Dermis blood vessel endothelial cell (primary cell): ENCODE measurements around the gene IMPA2. TPM values are rescaled to one million over a fixed set of nuclear protein-coding genes. Genes with fewer than 3 reads are reported as not detected.

ENCODE experiments used
- DNase-seq: peaks from one replicate; pipeline ENCODE4 v3.0.0; 2010
- total RNA-seq: library from RNA; depleted of rRNA; stranded (reverse); fragments of >200 nt; gene quantifications from 2 replicates; pipeline ENCODE4 v1.2.3, GENCODE V29; 2014

Gene IMPA2
- total RNA-seq, 1 donor from 2014 or later: 7.5 TPM

DNA sequence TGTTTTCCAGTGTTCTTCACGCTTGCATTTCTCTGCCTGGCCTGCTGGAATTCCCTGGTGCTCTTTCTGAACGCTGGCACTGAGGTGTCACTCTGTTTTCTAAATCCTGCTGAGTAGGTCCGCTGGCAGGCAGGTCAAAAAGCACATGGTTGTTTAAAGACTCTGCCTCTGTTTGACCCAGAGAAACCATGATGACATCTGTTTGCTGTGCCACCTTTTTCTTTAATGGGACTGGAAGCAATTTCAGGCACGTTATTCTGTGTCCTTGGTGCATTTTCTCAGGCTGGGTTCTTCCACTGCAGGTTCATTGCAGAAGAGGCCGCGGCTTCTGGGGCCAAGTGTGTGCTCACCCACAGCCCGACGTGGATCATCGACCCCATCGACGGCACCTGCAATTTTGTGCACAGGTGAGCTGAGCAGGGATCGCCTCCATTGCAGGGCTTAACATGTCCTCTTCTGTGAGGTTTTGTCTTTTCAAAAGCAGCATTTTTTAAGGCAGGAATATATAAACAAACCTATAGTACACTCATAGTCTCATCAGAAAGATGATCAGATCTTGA, 28.4 kb downstream of the IMPA2 start:
- no peak for DNase-seq

DNA sequence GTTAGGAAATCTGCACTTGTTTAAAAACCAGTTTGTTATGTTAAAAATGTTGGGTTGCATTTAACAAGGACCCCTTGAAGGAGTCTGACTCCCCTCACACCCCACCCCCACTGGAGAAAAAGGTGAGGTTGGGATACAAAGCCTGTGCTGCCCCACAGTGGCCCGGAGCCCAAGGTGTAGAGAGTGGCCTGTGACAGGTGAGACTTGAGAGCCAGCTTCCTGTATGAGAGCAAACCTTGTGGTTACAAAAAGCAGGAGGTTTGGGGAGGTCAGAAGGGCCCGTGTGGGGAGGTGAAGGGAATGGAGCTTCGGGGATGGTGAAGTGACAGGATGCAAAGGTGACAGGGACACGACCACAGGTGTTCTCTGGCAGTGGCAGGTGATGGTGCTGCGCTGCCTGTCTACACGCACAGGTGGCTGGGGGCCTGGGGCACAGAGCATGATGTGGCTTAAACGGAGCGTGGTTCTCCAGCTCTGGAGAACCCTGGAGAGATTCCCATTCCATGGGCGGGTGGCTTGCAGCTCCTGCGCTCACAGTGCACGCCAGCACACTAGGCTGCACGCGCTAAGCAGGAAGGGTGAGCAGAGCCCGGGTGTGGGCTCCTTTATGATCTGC, 29.0 kb downstream of the IMPA2 start:
- no peak for DNase-seq

DNA sequence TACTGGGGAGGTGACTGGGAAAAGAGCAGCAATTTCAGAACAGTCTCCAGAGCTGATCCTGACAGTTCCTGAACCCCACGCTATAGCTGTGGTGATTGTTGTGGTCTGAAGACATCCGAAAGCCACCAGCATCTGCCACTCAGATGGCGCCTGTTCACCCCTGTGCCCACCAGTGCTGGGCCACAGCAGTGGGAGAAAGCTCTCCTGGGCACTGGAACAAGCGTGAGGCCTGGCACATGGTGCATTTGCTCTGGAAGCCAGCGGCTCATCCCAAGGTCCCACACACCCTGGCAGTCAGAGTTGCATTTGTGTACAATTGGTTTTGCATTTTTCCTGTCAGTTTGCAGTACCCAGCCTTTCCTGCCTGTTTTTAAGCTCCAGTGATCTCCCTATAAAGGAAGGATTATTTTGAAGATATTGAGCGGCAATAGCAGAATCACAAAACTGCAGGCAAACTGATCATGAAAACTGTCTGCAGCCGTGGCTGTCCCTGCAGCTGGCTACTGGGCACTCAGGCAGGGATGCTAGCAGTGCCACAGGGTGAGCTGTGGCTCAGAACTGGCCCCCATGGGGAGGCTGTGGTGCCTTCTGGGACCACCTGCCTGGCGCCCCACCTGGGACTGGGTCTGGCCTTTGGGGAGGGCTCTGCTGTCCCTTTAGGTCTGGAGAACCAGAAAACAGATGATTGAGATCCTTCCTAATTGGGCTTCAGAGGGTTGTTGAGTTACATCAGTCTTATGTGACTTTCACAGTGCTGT, 30.1 kb downstream of the IMPA2 start:
- no peak for DNase-seq

DNA sequence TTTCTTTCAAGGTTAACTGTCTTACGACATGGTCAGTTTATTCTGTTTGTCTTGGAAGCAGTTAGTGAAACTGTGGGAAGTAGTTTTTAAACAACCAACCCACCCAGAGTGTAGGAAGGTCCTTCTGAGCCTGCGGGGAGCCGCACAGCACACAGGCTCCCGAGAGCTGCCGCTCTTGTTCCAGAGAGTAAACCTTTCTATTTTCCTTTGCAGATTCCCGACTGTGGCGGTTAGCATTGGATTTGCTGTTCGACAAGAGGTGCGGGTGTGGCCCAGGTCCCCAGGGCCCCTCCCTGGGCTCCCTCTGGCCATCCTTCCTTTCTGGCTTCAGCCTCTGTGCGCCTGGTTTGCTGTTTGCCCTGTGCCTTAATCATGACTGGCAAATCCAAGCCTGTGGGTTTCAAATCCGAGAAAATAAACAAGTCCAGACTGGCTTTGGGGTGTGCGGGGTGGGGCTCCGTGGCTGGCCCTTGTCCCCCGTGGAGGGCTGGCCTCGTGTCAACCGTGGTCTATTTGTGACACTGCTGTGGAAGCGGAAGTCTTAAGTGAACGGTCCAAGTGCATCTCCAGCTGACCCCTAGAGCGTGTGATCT, 30.7 kb downstream of the IMPA2 start:
- DNase-seq: no peak

DNA sequence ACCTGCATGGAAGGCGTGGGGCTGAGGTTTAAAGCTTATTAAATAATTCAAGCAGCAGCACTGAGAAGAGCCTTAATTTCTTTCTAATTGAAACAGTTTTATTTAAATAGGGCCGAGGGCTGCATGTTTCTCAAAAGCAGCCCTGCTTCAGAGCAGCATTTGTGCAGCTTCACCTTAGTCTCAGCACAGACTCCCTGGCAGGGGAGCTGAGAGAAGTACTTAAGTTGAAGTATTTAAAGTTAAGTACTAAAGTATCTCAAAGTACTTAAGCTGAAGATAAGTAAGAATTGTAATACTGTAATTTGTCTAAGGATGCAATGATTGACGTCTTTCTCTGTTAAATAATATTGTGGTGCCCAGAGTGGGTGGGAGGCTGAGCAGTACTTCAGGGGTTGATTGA, 31.4 kb downstream of the IMPA2 start:
- DNase-seq: no peak

DNA sequence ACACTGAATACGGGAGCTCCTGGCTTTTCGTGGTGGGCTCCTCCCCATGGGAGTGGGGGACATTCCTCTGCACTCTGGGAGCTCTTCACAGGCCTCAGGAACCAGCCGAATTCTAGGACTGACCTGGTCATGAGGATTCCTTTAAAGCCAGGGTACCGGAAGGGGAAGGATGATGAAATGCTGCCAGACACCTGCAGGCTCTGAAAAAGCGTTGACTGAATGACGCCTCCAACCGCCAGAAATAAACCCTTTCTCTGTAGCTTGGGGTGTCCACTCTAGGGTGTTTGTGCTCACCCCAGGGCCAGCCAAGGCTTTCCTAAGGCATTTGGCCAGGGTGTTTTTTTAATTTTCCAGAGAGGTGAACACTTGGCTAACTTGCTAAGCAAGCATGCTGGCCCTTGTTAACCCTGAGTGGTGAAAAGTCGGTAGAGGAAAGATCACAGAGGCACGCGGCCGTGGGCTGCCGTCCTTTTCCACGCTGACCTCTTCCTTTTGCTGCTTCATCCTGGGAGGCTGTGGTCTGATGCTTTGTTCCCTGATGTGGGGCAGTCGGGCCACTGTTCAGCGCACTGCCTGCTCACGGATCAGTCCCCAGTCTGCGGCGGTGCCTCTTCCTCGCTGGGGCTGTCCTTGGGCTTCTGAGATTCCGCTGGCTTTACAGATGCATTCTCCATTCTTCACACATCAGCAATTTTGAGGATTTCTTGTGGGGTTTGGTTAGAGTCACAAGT, 32.0 kb downstream of the IMPA2 start:
- no peak for DNase-seq

DNA sequence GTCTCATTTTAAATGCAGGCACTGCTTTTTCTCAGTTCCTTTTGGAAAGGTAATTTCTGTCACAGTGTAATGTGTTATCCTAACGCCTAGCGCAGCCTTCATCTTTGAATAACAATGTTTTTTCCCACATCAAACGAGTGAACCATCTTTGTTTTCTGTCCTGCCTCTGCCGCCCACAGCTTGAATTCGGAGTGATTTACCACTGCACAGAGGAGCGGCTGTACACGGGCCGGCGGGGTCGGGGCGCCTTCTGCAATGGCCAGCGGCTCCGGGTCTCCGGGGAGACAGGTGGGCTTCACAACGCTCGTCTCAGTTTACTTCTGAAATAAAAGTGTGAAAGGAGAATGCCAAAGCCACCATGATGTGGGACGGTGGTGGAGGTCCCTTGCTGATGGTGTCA, 32.8 kb downstream of the IMPA2 start:
- DNase-seq: no peak

DNA sequence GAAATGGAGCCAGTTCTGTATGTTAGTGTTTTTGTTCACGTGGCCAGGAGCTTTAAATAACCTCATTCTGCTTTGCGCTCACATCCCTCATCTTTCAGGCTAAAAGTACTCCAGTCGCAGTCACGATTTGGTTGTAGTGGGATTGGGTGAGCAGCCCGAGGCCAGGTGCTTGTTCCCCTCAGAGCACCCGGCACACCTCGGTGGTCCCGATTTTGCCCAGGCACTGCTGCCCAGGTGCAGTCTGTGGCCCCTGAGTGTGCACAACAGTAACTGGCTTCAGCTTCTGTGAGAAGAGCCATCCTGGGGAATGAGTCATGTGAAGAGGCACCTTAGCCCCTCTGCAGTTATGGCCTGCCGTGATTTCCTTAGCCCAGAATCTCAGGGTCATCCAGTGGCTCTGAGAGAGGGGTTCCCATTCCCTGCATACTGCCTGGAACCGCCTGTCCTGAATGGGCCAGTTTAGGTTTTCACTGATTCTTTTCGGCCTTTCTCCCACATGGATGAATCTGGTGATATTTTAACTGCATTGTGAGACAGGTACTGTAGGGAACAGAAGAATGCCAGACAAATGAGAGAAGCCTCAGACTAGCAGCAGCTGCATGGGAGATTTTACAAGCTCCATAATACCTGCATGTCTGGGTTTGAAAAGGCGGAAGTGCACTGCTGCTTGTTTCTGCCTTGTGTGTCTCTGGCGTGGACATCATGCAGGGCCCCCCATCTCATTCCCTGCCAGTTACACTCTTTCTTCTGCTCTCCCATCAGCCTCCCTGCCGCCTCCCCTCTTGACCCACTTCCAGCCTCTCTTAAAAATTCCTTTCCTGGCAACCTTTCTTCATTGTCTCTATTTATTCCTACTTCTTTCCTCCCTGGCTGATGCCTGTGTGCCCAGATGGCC, 33.5 kb downstream of the IMPA2 start:
- no peak for DNase-seq

DNA sequence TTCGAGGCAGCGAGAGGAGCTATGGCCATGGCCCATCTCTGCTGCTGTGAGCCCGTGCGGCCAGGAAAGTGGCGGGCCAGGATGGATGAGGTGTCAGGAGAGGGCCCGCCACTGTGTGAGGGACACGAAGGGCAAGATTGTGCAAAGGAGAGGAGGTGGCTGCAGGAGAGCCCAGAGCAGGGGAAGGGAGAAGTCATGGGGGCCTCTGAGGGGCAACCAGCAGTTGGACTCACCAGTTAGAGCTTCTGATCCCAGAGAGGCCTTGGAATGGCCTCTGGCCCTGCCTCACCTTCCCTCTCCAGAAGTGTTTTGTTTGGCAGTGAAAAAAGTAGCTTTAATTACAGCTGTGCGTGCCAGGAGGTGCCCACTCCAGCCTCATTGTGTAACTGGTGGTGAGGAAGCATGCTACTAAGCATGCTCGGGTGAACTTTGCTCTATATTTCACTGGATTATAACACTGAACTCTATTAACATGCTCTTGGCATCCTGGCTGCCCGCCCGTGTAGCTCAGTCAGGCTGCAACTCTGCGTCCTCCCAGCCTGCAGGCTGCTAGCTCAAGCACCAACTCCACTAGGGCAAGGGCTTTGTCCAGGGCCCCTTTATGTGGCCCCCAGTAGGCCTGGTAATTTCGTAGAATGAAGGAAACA, 34.2 kb downstream of the IMPA2 start:
- DNase-seq: no peak

DNA sequence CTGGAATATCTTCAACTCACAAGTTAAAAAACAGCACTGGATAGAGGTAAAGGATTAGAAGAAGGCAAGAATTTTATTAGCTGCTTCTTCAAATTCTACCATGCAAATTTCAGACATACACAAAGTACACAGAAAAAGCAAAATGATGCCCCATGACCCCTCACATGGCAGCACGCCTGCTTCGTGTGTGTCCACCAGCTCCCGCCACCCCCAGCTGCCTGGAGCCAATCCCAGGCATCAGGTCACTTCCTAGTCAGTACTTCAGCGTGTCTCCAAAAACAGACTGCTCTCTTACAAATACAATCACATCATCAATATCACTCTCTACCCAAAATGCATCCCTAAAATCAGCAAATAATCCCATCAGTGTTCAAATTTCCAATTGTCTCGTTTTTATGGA, 35.8 kb downstream of the IMPA2 start:
- no peak for DNase-seq

DNA sequence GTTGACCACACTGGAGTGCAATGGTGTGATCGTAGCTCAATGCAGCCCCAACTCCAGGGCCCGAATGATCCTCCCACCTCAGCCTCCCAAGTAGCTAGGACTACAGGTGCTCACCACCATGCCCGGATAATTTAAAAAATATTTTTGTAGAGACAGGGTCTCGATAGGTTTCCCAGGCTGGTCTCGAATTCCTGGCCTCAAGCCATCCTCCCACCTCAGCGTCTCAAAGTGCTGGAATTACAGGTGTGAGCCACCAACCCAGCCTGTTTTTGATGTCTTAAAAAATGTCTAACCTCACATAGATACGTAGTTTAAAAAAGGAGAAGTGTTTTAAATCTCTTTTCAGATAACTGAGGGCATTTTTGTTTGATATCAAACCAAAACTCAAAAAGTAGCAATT, 37.6 kb downstream of the IMPA2 start:
- DNase-seq: no peak

DNA sequence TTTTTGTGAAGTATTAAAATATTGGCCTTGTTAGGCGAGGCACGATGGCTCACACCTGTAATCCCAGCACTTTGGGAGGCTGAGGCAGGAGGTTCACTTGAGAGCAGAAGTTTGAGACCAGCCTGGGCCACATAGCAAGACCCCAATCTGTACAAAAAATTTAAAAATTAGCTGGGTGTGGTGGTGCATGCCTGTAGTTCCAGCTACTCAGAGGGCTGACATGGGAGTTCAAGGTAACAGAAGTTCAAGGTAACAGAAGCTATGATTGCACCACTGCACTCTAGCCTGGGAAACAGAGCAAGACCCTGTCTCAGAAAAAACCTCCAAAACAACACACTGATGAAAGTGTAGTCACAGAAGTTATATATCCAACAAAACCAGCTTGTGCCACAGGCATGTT, 39.8 kb downstream of the IMPA2 start:
- no peak for DNase-seq

DNA sequence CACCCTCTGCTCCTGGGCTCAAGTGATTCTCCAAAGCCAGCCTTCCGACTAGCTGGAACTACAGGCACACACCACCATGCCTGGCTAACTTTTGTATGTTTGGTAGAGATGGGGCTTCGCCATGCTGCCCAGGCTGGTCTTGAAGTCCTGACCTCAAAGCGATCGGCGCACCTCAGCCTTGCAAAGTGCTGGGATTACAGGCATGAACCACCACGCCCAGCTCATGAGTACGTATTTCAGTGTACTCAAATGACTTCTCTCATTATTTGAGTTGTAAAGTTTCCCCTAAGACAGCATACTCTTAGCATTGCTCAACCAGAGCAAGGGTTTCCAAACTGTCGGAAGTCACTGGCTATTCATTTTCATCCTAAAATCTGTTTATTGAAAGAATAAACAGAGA, 40.3 kb downstream of the IMPA2 start:
- DNase-seq: no peak

DNA sequence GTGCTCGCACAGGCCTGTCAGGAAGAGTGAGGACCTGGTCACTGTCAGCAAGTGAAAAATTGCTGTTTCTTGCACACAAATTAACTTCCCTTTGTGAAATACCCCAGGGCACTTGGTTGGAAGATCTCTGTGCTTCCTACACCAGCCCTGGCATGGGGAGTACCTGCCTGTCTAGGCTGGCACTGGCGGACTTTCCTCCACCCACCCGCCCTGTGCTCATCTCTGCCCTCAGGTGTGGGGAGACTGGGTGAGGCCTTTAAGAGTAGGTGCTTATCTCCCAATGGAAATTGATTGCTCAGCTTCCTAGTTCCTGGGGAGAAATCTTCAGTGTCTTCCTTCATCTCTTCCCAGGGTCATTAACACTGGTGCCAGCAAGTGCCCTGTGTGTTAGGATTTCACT, 42.1 kb downstream of the IMPA2 start:
- no peak for DNase-seq

DNA sequence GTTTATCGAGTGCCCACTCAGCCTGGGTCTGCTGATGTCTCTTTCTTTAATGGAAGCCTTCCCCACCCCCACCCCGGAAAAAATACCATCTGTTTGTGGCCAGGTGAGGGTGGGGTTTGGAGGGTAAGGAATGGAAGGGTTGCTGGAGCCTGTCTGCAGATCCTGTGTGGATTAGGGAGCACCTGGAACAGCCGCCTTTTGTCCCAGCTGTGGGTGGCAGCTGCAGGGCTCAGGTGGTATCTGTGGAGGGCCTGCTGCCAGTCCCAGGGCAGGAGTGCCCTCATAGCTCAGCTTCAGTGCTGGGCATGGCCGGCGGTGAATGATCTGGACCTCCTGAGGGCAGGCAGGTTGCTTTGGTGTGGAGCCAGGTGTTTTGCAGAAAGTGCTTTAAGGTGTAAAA, 45.3 kb downstream of the IMPA2 start:
- no peak for DNase-seq

DNA sequence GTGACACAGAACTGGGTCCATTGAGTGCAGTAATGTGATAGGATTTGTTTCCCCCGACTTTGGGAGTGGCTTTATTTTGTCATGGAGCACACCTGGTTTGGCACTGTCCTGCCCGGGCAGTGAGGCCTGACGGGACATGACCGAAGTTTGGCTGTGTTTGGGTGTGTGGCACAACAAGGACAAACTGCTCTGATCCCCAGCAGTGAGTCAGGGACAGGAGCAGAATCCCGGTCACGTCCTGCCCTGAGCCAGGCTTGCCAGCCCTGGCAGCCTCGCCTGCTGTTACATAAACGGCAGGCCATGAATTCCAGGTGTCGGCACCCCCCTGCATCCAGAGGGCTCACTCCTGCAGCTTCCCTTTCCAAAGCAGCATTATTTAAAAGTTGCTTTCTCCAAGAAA, 45.7 kb downstream of the IMPA2 start:
- no peak for DNase-seq

DNA sequence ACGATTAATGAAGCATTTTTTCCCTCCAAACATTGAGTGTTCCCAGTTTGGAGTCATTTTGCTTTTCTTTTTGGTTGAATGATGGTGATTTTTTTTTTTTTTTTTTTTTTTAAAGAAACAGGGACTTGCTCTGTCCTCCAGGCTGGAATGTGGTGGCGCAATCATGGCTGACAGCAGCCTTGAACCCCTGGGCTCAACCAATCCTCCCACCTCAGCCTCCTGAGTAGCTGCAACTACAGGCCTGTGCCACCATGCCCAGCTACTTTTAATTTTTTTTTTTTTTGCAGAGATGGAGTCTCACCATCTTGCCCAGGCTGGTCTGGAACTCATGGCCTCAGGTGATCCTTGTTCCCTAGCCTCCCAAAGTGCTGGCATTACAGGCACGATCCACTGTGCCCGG, 46.2 kb downstream of the IMPA2 start:
- no peak for DNase-seq

DNA sequence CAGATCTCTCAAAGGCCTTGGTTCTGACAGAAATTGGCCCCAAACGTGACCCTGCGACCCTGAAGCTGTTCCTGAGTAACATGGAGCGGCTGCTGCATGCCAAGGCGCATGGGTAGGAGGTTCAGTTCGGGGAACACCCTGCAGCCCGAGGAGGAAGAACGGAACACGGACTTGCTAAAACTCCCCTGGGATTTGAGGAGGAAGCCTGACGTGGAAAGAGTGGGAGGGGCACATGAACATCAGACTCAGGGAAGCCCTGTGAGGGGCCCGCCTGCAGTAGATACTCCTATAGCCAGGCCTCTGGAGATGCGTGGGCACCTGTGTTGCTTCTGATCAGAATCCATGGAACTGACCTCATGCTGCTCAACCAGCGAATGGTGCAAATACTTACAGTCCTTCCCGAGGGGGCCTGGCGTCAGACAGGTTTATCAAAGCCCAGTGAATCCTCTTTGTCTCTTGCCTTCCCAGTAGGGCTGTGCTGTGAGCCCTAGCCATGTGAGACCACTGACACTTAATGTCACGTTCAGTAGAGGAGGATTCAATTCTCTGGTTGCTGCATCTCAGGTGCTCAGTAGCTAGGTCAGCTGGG, 46.8 kb downstream of the IMPA2 start:
- DNase-seq: no peak

DNA sequence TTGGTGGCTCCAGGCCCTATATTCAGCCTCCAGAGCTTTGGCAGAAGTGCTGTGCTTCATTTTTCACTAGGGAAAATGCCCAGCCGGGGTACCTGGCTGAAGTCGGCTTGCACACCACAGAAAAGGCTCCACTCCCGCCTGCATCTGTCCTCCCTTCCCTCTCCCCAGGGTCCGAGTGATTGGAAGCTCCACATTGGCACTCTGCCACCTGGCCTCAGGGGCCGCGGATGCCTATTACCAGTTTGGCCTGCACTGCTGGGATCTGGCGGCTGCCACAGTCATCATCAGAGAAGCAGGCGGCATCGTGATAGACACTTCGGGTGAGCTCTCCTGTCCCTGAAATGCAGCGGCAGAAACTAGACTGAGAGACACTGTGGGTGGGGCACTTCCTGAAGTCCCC, 47.4 kb downstream of the IMPA2 start:
- no peak for DNase-seq

DNA sequence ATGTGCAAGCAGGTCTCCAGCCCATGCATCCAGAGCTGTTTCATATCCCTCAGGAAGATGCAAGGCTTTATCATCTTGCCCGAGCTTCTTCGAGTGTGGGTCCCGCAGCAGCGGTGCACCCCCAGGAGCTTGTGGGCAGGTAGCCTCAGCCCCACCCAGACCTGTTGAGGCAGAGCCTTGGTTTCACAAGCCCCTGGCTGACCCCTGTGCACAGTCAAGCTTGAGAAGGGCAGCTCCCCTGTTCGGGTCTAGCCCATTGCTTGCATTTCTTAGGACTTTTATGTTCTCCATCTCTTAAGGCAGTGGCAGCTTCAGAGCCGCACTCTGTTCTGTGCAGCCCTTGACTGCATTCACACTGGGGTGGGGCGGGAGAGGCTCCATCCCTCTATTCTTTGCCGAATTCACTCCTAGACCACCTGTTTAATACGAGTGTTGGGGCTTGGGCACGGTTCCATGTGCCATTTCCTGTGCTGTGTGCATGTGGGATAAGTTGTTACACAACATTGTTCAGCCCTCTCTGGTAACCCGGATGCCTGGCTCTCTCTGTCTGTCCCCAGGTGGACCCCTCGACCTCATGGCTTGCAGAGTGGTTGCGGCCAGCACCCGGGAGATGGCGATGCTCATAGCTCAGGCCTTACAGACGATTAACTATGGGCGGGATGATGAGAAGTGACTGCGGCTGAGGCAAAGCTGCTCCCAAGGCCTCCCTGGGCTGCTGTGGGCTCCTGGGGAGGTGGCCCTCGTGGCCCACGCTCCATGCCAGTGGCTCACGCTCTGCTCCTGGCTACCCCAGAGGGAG, 48.7 kb downstream of the IMPA2 start:
- no peak for DNase-seq
